CD4-positive, alpha-beta T cell (primary cell): ENCODE results near the gene PRX. TPM values are rescaled to one million over a fixed set of nuclear protein-coding genes. Genes with fewer than 3 reads are reported as not detected.

Source experiments
- ATAC-seq: fragments of 200-7000 bp; cut with Tn5 transposase; one replicate; pipeline ENCODE4 v1.10.0; 2022; ENCODE audit warnings: mild to moderate bottlenecking; ENCODE audit not compliant: poor library complexity
- CTCF ChIA-PET: fragments of 350-600 bp; sonication (Branson Sonifier 250); formaldehyde crosslinking; loops from one replicate; lab custom pipeline; 2021; ENCODE audit warnings: antibody characterized with exemption, inconsistent platforms; lab: Charles Lee
- POLR2A ChIA-PET: fragments of 350-600 bp; sonication (Branson Sonifier 250); formaldehyde crosslinking; loops from one replicate; lab custom pipeline; 2021; ENCODE audit warnings: antibody characterized with exemption, inconsistent platforms; lab: Charles Lee
- DNase-seq, 14 experiments: peaks; one replicate each; pipeline ENCODE4 v3.0.0-alpha.2; 2013 to 2020; ENCODE audit warnings: mixed read lengths in 2 of 14
- H3K27ac ChIP-seq, 2 donors: one replicate each; pipeline versions ENCODE4 v1.5.1 to v1.7.0; 2013; ENCODE audit warnings: low read length in 2 of 2, low read depth in 1 of 2, mild to moderate bottlenecking in 1 of 2
- H3K27me3 ChIP-seq, 2 experiments: 1 replicate in 1 of 2; 2 replicates in 1 of 2; pipeline versions ENCODE4 v1.6.1 to v1.7.0; 2013; ENCODE audit warnings: low read length in 2 of 2, control low read depth in 1 of 2, mild to moderate bottlenecking in 1 of 2, moderate library complexity in 1 of 2; ENCODE audit not compliant: insufficient read depth in 2 of 2, control insufficient read depth in 1 of 2
- H3K36me3 ChIP-seq: one replicate; pipeline ENCODE4 v1.6.1; 2013; ENCODE audit warnings: low read length, control low read depth; ENCODE audit not compliant: insufficient read depth
- H3K4me1 ChIP-seq: one replicate; pipeline ENCODE4 v1.6.1; 2013; ENCODE audit warnings: low read length, control low read depth; ENCODE audit not compliant: insufficient read depth
- H3K4me3 ChIP-seq: one replicate; pipeline ENCODE4 v1.5.1; 2013; ENCODE audit warnings: mild to moderate bottlenecking, low read length, moderate library complexity
- H3K9me3 ChIP-seq, 2 experiments: 1 replicate in 1 of 2; 2 replicates in 1 of 2; pipeline versions ENCODE4 v1.6.1 to v1.7.0; 2013; ENCODE audit warnings: low read length in 2 of 2, mild to moderate bottlenecking in 2 of 2, control low read depth in 1 of 2, moderate library complexity in 1 of 2; ENCODE audit not compliant: control insufficient read depth in 1 of 2, insufficient read depth in 1 of 2
- H3K27ac Mint-ChIP-seq: one replicate; pipeline ENCODE4 v1.8.0; 2020; ENCODE audit warnings: mixed read lengths
- H3K27me3 Mint-ChIP-seq: one replicate; pipeline ENCODE4 v1.8.0; 2021; ENCODE audit warnings: mixed read lengths
- H3K36me3 Mint-ChIP-seq: one replicate; pipeline ENCODE4 v1.8.0; 2021; ENCODE audit warnings: low read depth, mixed read lengths
- H3K4me1 Mint-ChIP-seq: one replicate; pipeline ENCODE4 v1.8.0; 2021; ENCODE audit warnings: low read depth, mixed read lengths
- H3K4me3 Mint-ChIP-seq: one replicate; pipeline ENCODE4 v1.8.0; 2020; ENCODE audit warnings: mild to moderate bottlenecking, mixed read lengths
- H3K9me3 Mint-ChIP-seq: one replicate; pipeline ENCODE4 v1.8.0; 2020; ENCODE audit warnings: mixed read lengths
- CTCF ChIP-seq: fragments of 200-600 bp; IDR thresholded peaks from one replicate; pipeline ENCODE4 v1.8.0; 2022; ENCODE audit warnings: antibody characterized with exemption, mild to moderate bottlenecking
- intact Hi-C, 2 experiments: fragments of 100-400 bp; cut with DNase I in 1 of 2; cut with micrococcal nuclease in 1 of 2; formaldehyde crosslinking; loops; one replicate each; pipeline versions ENCODE4 v1.15.1 to v1.9.0; 2023 to 2025; cut with DNase I, micrococcal nuclease
- total RNA-seq, 174 experiments: library from RNA in 2 of 174; stranded (reverse) in 2 of 174; gene quantifications; one replicate each; pipeline ENCODE4 v1.2.3 and lab custom pipeline; 2021 to 2026

The PRX gene
- total RNA-seq, 2 experiments from 2014 or later: 1.5 TPM

GRCh38 chr19:40443131-40443999 is 30.2 kb upstream of the PRX start:
- H3K36me3 ChIP-seq: peaks cover 21% of the 10 kb centered on the region
- H3K9me3 Mint-ChIP-seq: no peaks in the 10 kb centered on the region
- H3K4me1 ChIP-seq: peaks cover 18% of the 10 kb centered on the region
- intact Hi-C loops: loop anchor here (1.0 to 10.0 kb wide), 3 partner anchors 17 to 619 kb away; partner anchors contain the start of gene AKT2 (in 1 of the 2)
- peak overlapping the region; percentile 96 for H3K4me3 Mint-ChIP-seq
- no peaks in the 10 kb centered on the region for H3K9me3 ChIP-seq
- H3K27ac Mint-ChIP-seq: peak overlapping the region; percentile 86
- H3K36me3 Mint-ChIP-seq: peaks cover 29% of the 10 kb centered on the region
- peak overlapping the region; percentile 75 for H3K4me3 ChIP-seq
- TF ChIP-seq CTCF: no peak
- peak; percentile 97 to 100 (median 99) for DNase-seq
- no peaks in the 10 kb centered on the region for H3K27me3 Mint-ChIP-seq
- ATAC-seq: peak; percentile 79
- CTCF ChIA-PET: interaction anchor here (1.7 to 4.2 kb wide), 2 partner anchors 22 to 23 kb away, joined by 4 to 32 read pairs; partner anchors contain the start of gene BLVRB
- peaks cover 18% of the 10 kb centered on the region for H3K4me1 Mint-ChIP-seq
- POLR2A ChIA-PET: interaction anchor here (0.6 to 4.6 kb wide), 18 partner anchors 10 to 820 kb away, joined by 3 to 71 read pairs (median 6); partner anchors contain the start of genes ACTMAP, AKT2, BLVRB and C19orf47
- H3K27ac ChIP-seq: peak overlapping the region; percentile 81 to 86
- H3K27me3 ChIP-seq: no peaks in the 10 kb centered on the region

DNA sequence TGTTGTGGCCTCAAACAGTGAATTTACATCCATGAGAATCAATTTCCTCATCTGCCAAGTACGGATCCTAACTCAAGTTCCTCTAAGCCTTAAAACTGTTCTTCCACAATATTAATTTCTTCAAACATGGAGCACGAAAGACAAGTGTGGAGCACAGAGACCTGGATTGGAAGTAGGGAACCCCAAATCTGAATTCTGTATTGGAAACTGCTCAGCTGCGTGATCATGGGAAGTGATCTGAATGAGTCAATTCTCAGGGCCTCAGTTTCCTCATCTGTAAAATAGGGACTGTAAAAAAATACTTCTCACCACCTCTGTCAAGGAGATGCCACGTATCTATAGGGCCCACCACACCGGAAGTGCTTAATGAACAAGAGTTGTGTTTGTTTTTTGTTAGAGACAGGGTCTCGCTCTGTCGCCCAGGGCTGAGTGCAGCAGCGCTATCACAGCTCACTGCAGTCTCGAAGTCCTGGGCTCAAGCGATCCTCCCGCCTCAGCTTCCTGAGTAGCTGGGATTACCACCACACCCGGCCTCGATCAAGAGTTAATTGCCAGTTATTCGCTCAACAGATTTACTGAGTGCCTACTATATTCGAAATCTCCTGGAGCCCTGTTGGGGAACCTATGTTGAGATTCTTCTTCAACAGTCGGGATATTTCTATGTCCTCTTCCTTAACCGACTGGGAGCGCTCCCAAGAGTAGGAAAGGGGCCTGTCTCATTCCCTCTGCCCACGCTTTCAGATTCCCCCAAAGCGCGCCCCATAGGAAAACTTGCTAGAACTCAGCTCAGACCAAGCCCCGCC is 29.4 kb upstream of the PRX start:
- intact Hi-C loops: loop anchor here (1.0 to 10.0 kb wide), 3 partner anchors 16 to 618 kb away; partner anchors contain the start of gene AKT2 (in 1 of the 2)
- peak overlapping the region; percentile 27 to 64 for H3K27ac ChIP-seq
- DNase-seq (no peak), ATAC-seq (no peak)
- no peaks in the 10 kb centered on the region for H3K9me3 ChIP-seq
- no peaks in the 10 kb centered on the region for H3K27me3 ChIP-seq
- Mint-ChIP-seq H3K27me3 (no peaks in the 10 kb centered on the region), H3K9me3 (no peaks in the 10 kb centered on the region), H3K27ac (peak overlapping the region; percentile 86), H3K4me3 (peak overlapping the region; percentile 96), H3K4me1 (peaks cover 18% of the 10 kb centered on the region), H3K36me3 (peaks cover 29% of the 10 kb centered on the region)
- peak overlapping the region; percentile 75 for H3K4me3 ChIP-seq
- peaks cover 18% of the 10 kb centered on the region for H3K4me1 ChIP-seq
- POLR2A ChIA-PET: interaction anchor here (0.6 to 4.6 kb wide), 16 partner anchors 10 to 821 kb away, joined by 3 to 71 read pairs (median 6); partner anchors contain the start of genes ACTMAP, AKT2, BLVRB and C19orf47
- TF ChIP-seq CTCF: no peak
- CTCF ChIA-PET: interaction anchor here (1.7 to 4.2 kb wide), 2 partner anchors 22 to 23 kb away, joined by 4 to 32 read pairs; partner anchors contain the start of gene BLVRB
- H3K36me3 ChIP-seq: peaks cover 21% of the 10 kb centered on the region
